ENCODE results near the gene GPC5.
"Not testable (repeated sequence)": the region's sequence is repeated elsewhere in the genome, so short reads cannot be mapped to it uniquely, and the experiment has no call there.

GPC5 gene

GRCh38 chr13:92825938-92826596 is 1427.6 kb downstream of the GPC5 start:
- ATAC-seq (no peak), DNase-seq (ENCODE audit: low spot score in 2 of 2) (no peak)
- no peak overlapping the region for H3K27ac Mint-ChIP-seq
- no peaks in the 10 kb centered on the region for H3K4me1 Mint-ChIP-seq
- no peak overlapping the region for H3K4me3 Mint-ChIP-seq
- no peaks in the 10 kb centered on the region for H3K36me3 Mint-ChIP-seq
- no peaks in the 10 kb centered on the region for H3K9me3 Mint-ChIP-seq

- no peak overlapping the region for H3K27ac Mint-ChIP-seq
- no peak overlapping the region for H3K4me3 Mint-ChIP-seq
- ATAC-seq (no peak), DNase-seq (ENCODE audit: low spot score in 2 of 2) (no peak)
- H3K36me3 Mint-ChIP-seq, result no peaks in the 10 kb centered on the region
- no peaks in the 10 kb centered on the region for H3K9me3 Mint-ChIP-seq
- no peaks in the 10 kb centered on the region for H3K4me1 Mint-ChIP-seq
Observed at GRCh38 chr13:92827503-92827902, 1429.1 kb downstream of the GPC5 start.

- Mint-ChIP-seq H3K4me1 (no peaks in the 10 kb centered on the region), H3K27ac (no peak overlapping the region), H3K9me3 (no peaks in the 10 kb centered on the region), H3K36me3 (no peaks in the 10 kb centered on the region), H3K4me3 (no peak overlapping the region)
- DNase-seq (ENCODE audit: low spot score in 2 of 2) (no peak), ATAC-seq (no peak)
Observed at GRCh38 chr13:92829930-92830329, 1431.5 kb downstream of the GPC5 start.

GRCh38 chr13:92830821-92831220 is 1432.4 kb downstream of the GPC5 start:
- ATAC-seq (no peak), DNase-seq (ENCODE audit: low spot score in 2 of 2) (no peak)
- H3K27ac Mint-ChIP-seq, result no peak overlapping the region
- no peaks in the 10 kb centered on the region for H3K9me3 Mint-ChIP-seq
- no peaks in the 10 kb centered on the region for H3K4me1 Mint-ChIP-seq
- no peaks in the 10 kb centered on the region for H3K36me3 Mint-ChIP-seq
- H3K4me3 Mint-ChIP-seq, result no peak overlapping the region

GRCh38 chr13:92833071-92833470 is 1434.7 kb downstream of the GPC5 start:
- no peaks in the 10 kb centered on the region for H3K36me3 Mint-ChIP-seq
- no peak overlapping the region for H3K4me3 Mint-ChIP-seq
- peaks cover 3% of the 10 kb centered on the region for H3K9me3 Mint-ChIP-seq
- H3K4me1 Mint-ChIP-seq, result no peaks in the 10 kb centered on the region
- H3K27ac Mint-ChIP-seq, result no peak overlapping the region
- no peak for DNase-seq (ENCODE audit: low spot score in 2 of 2)
- no peak for ATAC-seq

GRCh38 chr13:92836171-92836570 is 1437.8 kb downstream of the GPC5 start:
- DNase-seq (ENCODE audit: low spot score in 2 of 2), result no peak
- peaks cover 6% of the 10 kb centered on the region for H3K9me3 Mint-ChIP-seq

GRCh38 chr13:92838786-92839185 is 1440.4 kb downstream of the GPC5 start:
- no peak for ATAC-seq
- no peak for DNase-seq (ENCODE audit: low spot score in 2 of 2)
- Mint-ChIP-seq H3K4me1 (no peaks in the 10 kb centered on the region), H3K9me3 (peaks cover 6% of the 10 kb centered on the region), H3K4me3 (no peak overlapping the region), H3K36me3 (no peaks in the 10 kb centered on the region), H3K27ac (no peak overlapping the region)

More at GRCh38 chr13:92836171-92836570, 1437.8 kb downstream of the GPC5 start:
- no peaks in the 10 kb centered on the region for H3K4me1 Mint-ChIP-seq
- H3K36me3 Mint-ChIP-seq, result no peaks in the 10 kb centered on the region
- no peak for ATAC-seq
- no peak overlapping the region for H3K27ac Mint-ChIP-seq
- no peak overlapping the region for H3K4me3 Mint-ChIP-seq

GRCh38 chr13:92842145-92842544 is 1443.7 kb downstream of the GPC5 start:
- Mint-ChIP-seq H3K4me3 (no peak overlapping the region), H3K27ac (no peak overlapping the region), H3K9me3 (peaks cover 3% of the 10 kb centered on the region), H3K4me1 (no peaks in the 10 kb centered on the region), H3K36me3 (no peaks in the 10 kb centered on the region)
- ATAC-seq, result no peak
- DNase-seq (ENCODE audit: low spot score in 2 of 2), result no peak

- Mint-ChIP-seq H3K9me3 (peaks cover 2% of the 10 kb centered on the region), H3K4me1 (no peaks in the 10 kb centered on the region), H3K27ac (no peak overlapping the region), H3K4me3 (no peak overlapping the region), H3K36me3 (no peaks in the 10 kb centered on the region)
- ATAC-seq, result no peak
- DNase-seq (ENCODE audit: low spot score in 2 of 2), result no peak
Observed at GRCh38 chr13:92843549-92843948, 1445.1 kb downstream of the GPC5 start.

GRCh38 chr13:92849381-92849780 is 1451.0 kb downstream of the GPC5 start:
- Mint-ChIP-seq H3K4me3 (no peak overlapping the region), H3K4me1 (no peaks in the 10 kb centered on the region), H3K9me3 (peaks cover 6% of the 10 kb centered on the region), H3K27ac (no peak overlapping the region), H3K36me3 (no peaks in the 10 kb centered on the region)
- ATAC-seq (no peak), DNase-seq (ENCODE audit: low spot score in 2 of 2) (no peak)

- H3K27ac Mint-ChIP-seq, result no peak overlapping the region
- no peak overlapping the region for H3K4me3 Mint-ChIP-seq
- H3K4me1 Mint-ChIP-seq, result no peaks in the 10 kb centered on the region
- DNase-seq (ENCODE audit: low spot score in 2 of 2) (no peak), ATAC-seq (no peak)
- no peaks in the 10 kb centered on the region for H3K36me3 Mint-ChIP-seq
- H3K9me3 Mint-ChIP-seq, result no peaks in the 10 kb centered on the region
Observed at GRCh38 chr13:92864584-92865284, 1466.3 kb downstream of the GPC5 start.

- no peak for ATAC-seq
- Mint-ChIP-seq H3K4me3 (no peak overlapping the region), H3K36me3 (no peaks in the 10 kb centered on the region), H3K4me1 (no peaks in the 10 kb centered on the region), H3K9me3 (peaks cover 3% of the 10 kb centered on the region), H3K27ac (no peak overlapping the region)
- DNase-seq (ENCODE audit: low spot score in 2 of 2), result no peak
Observed at GRCh38 chr13:92873029-92873428, 1474.6 kb downstream of the GPC5 start.

GRCh38 chr13:92886535-92887077 is 1488.2 kb downstream of the GPC5 start:
- H3K9me3 Mint-ChIP-seq, result peaks cover under 1% of the 10 kb centered on the region
- no peaks in the 10 kb centered on the region for H3K36me3 Mint-ChIP-seq
- DNase-seq (ENCODE audit: low spot score in 2 of 2) (no peak), ATAC-seq (no peak)
- H3K4me1 Mint-ChIP-seq, result no peaks in the 10 kb centered on the region
- no peak overlapping the region for H3K27ac Mint-ChIP-seq
- no peak overlapping the region for H3K4me3 Mint-ChIP-seq

GRCh38 chr13:92894447-92894846 is 1496.0 kb downstream of the GPC5 start:
- Mint-ChIP-seq H3K36me3 (no peaks in the 10 kb centered on the region), H3K9me3 (no peaks in the 10 kb centered on the region), H3K4me3 (no peak overlapping the region), H3K4me1 (no peaks in the 10 kb centered on the region), H3K27ac (no peak overlapping the region)
- ATAC-seq (no peak), DNase-seq (ENCODE audit: low spot score in 2 of 2) (no peak)

- Mint-ChIP-seq H3K4me3 (no peak overlapping the region), H3K4me1 (no peaks in the 10 kb centered on the region), H3K27ac (no peak overlapping the region), H3K36me3 (no peaks in the 10 kb centered on the region), H3K9me3 (no peaks in the 10 kb centered on the region)
- ATAC-seq (no peak), DNase-seq (ENCODE audit: low spot score in 2 of 2) (no peak)
Observed at GRCh38 chr13:92896842-92897241, 1498.4 kb downstream of the GPC5 start.

- H3K36me3 Mint-ChIP-seq; ATAC-seq; H3K4me3 Mint-ChIP-seq; H3K27ac Mint-ChIP-seq; DNase-seq (ENCODE audit: low spot score in 2 of 2); H3K9me3 Mint-ChIP-seq; H3K4me1 Mint-ChIP-seq: not testable (repeated sequence)
Observed at GRCh38 chr13:92898946-92899345, 1500.5 kb downstream of the GPC5 start.
